Esophagus (tissue), 2 donors: Measurements from ENCODE around the gene COA8. TPM values are rescaled to one million over a fixed set of nuclear protein-coding genes. Genes with fewer than 3 reads are reported as not detected.

Source experiments
- H3K27ac ChIP-seq, 2 donors: one replicate each; pipeline ENCODE4 v1.5.1; 2013; ENCODE audit warnings: low read depth in 2 of 2, mild to moderate bottlenecking in 2 of 2, inconsistent platforms in 1 of 2, low read length in 1 of 2, moderate library complexity in 1 of 2
- H3K27me3 ChIP-seq, 2 donors: one replicate each; pipeline ENCODE4 v1.6.1; 2013; ENCODE audit warnings: low read length in 2 of 2, control low read depth in 1 of 2, mild to moderate bottlenecking in 1 of 2; ENCODE audit not compliant: insufficient read depth in 2 of 2, control insufficient read depth in 1 of 2
- H3K36me3 ChIP-seq, 2 donors: one replicate each; pipeline ENCODE4 v1.6.1; 2013; ENCODE audit warnings: low read length in 1 of 2; ENCODE audit not compliant: control insufficient read depth in 2 of 2, insufficient read depth in 2 of 2
- H3K4me1 ChIP-seq, 2 donors: one replicate each; pipeline ENCODE4 v1.6.1; 2013; ENCODE audit warnings: low read length in 1 of 2; ENCODE audit not compliant: control insufficient read depth in 2 of 2, insufficient read depth in 2 of 2
- H3K4me3 ChIP-seq, 2 donors: one replicate each; pipeline ENCODE4 v1.5.1; 2013; ENCODE audit warnings: low read length in 2 of 2, mild to moderate bottlenecking in 2 of 2, low read depth in 1 of 2, moderate library complexity in 1 of 2
- H3K9me3 ChIP-seq, 2 donors: one replicate each; pipeline ENCODE4 v1.6.1; 2013; ENCODE audit warnings: mild to moderate bottlenecking in 2 of 2, low read depth in 1 of 2, low read length in 1 of 2, moderate library complexity in 1 of 2; ENCODE audit not compliant: control insufficient read depth in 2 of 2, insufficient read depth in 1 of 2
- WGBS, 2 donors: extraction: QIAGEN DNeasy Blood & Tissue Kit; methylation state at CpG; one replicate each; pipeline ENCODE4 v1.1.7; 2013; 5-methylcytosine and 5-hydroxymethylcytosine counted together
- polyA plus RNA-seq, 2 donors: library from polyadenylated mRNA; stranded (reverse); fragments of 200-250 nt; gene quantifications; one replicate each; pipeline ENCODE4 v1.2.3, GENCODE V29; 2013
- donor health status: healthy with polysubstance abuse.
- donor health status: Bipolar disorder and iron deficiency.

COA8 gene
- polyA plus RNA-seq, 2 donors, result 35.1 to 39.3 TPM

- WGBS, 2 donors, result 69 to 74% methylated on average over 8 of the region's 8 CpGs
- Histone ChIP-seq H3K36me3 (no peaks in the 10 kb centered on the region), H3K4me3 (no peak overlapping the region), H3K9me3 (no peaks in the 10 kb centered on the region), H3K4me1 (peaks cover 25 to 29% of the 10 kb centered on the region in 2 donors), H3K27ac (peak overlapping the region in 1 of 2 donors; percentile 27), H3K27me3 (no peaks in the 10 kb centered on the region)
Measured at GRCh38 chr14:103526247-103526913, 36.4 kb upstream of the COA8 start.

GRCh38 chr14:103526914-103527248 lies 35.9 kb upstream of the COA8 start:
- Histone ChIP-seq H3K27ac (peak overlapping the region in 1 of 2 donors; percentile 27), H3K9me3 (no peaks in the 10 kb centered on the region), H3K4me3 (no peak overlapping the region), H3K4me1 (peaks cover 25 to 30% of the 10 kb centered on the region in 2 donors), H3K27me3 (no peaks in the 10 kb centered on the region), H3K36me3 (peaks cover 0 to 4% of the 10 kb centered on the region in 2 donors)
- 88 to 100% methylated on average over 1 of the region's 1 CpG for WGBS, 2 donors

GRCh38 chr14:103527408-103528145 lies 35.2 kb upstream of the COA8 start:
- no peaks in the 10 kb centered on the region for H3K9me3 ChIP-seq
- no peaks in the 10 kb centered on the region for H3K27me3 ChIP-seq
- 75 to 77% methylated on average over 14 of the region's 14 CpGs for WGBS, 2 donors
- no peak overlapping the region for H3K4me3 ChIP-seq
- peaks cover 0 to 10% of the 10 kb centered on the region in 2 donors for H3K36me3 ChIP-seq
- peaks cover 25 to 28% of the 10 kb centered on the region in 2 donors for H3K4me1 ChIP-seq
- H3K27ac ChIP-seq, result peak overlapping the region; percentile 84 to 87

- H3K9me3 ChIP-seq, result no peaks in the 10 kb centered on the region
- H3K4me3 ChIP-seq, result peak overlapping the region; percentile 66 to 73
- WGBS, 2 donors, result 40 to 43% methylated on average over 10 of the region's 10 CpGs
- peaks cover 0 to 15% of the 10 kb centered on the region in 2 donors for H3K36me3 ChIP-seq
- H3K27me3 ChIP-seq, result no peaks in the 10 kb centered on the region
- H3K27ac ChIP-seq, result peak overlapping the region; percentile 84 to 87
- peaks cover 21 to 23% of the 10 kb centered on the region in 2 donors for H3K4me1 ChIP-seq
Measured at GRCh38 chr14:103528146-103528586, 34.6 kb upstream of the COA8 start.

- H3K27me3 ChIP-seq, result no peaks in the 10 kb centered on the region
- H3K27ac ChIP-seq, result peak within 1 kb of the TSS; percentile 84 to 87
- no peaks in the 10 kb centered on the region for H3K9me3 ChIP-seq
- peaks cover 0 to 19% of the 10 kb centered on the region in 2 donors for H3K36me3 ChIP-seq
- peaks cover 20 to 22% of the 10 kb centered on the region in 2 donors for H3K4me1 ChIP-seq
- 2% methylated on average over 50 to 69 of the region's 70 CpGs for WGBS, 2 donors
- peak within 1 kb of the TSS; percentile 66 to 73 for H3K4me3 ChIP-seq
Measured at GRCh38 chr14:103528587-103529382, 34.0 kb upstream of the COA8 start, which contains the start of gene TRMT61A. Gene TRMT61A (plus strand): TSS chr14:103529196. CDS start chr14:103529979, 783 bp downstream.

- WGBS, 2 donors, result 47 to 48% methylated on average over 42 of the region's 42 CpGs
- H3K4me1 ChIP-seq, result peaks cover 20 to 22% of the 10 kb centered on the region in 2 donors
Measured at GRCh38 chr14:103529383-103530365, 33.1 kb upstream of the COA8 start.

GRCh38 chr14:103530390-103530789 lies 32.4 kb upstream of the COA8 start:
- H3K36me3 ChIP-seq, result peaks cover 0 to 30% of the 10 kb centered on the region in 2 donors
- H3K27ac ChIP-seq, result no peak overlapping the region
- H3K27me3 ChIP-seq, result no peaks in the 10 kb centered on the region
- H3K9me3 ChIP-seq, result no peaks in the 10 kb centered on the region
- 47 to 58% methylated on average over 7 of the region's 7 CpGs for WGBS, 2 donors
- H3K4me3 ChIP-seq, result peak overlapping the region in 1 of 2 donors; percentile 66
- H3K4me1 ChIP-seq, result peaks cover 20 to 22% of the 10 kb centered on the region in 2 donors

More at GRCh38 chr14:103529383-103530365, 33.1 kb upstream of the COA8 start:
- Histone ChIP-seq H3K27ac (peak overlapping the region; percentile 25 to 65), H3K27me3 (no peaks in the 10 kb centered on the region), H3K4me3 (peak overlapping the region; percentile 66 to 73), H3K9me3 (no peaks in the 10 kb centered on the region), H3K36me3 (peaks cover 0 to 27% of the 10 kb centered on the region in 2 donors)

- Histone ChIP-seq H3K9me3 (no peaks in the 10 kb centered on the region), H3K4me3 (no peak overlapping the region), H3K27ac (no peak overlapping the region), H3K27me3 (no peaks in the 10 kb centered on the region), H3K36me3 (peaks cover 0 to 34% of the 10 kb centered on the region in 2 donors), H3K4me1 (peaks cover 20 to 25% of the 10 kb centered on the region in 2 donors)
- 87 to 93% methylated on average over 10 to 11 of the region's 11 CpGs for WGBS, 2 donors
Measured at GRCh38 chr14:103530831-103531230, 31.9 kb upstream of the COA8 start.
